ENCODE results near the gene SDC4.
A peak's percentile ranks its signal among the peaks of the same experiment; 100 is the strongest.

SDC4 gene, protein sequence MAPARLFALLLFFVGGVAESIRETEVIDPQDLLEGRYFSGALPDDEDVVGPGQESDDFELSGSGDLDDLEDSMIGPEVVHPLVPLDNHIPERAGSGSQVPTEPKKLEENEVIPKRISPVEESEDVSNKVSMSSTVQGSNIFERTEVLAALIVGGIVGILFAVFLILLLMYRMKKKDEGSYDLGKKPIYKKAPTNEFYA

DNA sequence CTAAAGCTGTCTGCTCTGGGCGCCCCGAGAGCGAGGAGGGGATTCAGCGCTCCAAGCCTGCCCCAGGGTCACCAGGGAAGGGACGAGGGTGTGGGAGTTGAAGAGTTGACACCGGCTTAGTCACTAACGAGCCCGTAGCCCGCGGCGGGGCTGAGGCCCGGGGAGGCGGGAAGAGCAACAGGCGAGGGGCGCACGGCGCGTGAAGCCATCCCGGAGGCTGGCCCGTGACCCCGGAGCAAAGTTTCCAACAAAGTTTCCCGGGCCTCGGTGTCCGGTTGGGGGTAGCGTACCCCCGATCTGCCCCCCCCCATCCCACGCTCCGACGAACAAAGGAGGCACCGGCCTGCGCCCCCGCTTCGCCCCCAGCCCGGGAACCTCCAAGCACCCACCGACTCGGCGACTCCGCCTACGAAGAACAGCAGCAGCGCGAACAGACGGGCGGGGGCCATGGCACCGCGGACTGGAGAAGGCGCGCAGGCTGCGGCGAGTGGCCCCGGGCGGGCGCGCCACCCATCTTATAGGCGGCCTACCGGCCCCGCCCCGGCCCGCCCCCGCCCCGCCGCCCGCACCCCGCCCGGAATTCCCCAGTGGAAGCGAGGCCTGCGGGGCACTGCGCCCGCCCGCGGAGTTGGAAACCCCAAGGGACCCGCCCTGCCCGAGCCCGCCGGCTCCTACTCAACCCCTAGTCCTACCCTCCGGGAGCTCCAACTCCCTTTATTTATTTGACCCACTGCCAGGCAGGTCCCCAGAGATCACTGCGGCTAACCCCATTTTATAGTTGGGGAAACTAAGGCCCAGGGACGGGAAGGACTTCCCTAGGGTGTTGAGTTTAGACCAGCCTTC is at the start of gene SDC4:
Gene SDC4 (minus strand): TSS at position 489 of the 843 bp plus-strand sequence. CDS start 40 bp downstream, at position 449.
- peak in 6 of 14 donors; percentile 14 to 64 (median 24) for DNase-seq

DNA sequence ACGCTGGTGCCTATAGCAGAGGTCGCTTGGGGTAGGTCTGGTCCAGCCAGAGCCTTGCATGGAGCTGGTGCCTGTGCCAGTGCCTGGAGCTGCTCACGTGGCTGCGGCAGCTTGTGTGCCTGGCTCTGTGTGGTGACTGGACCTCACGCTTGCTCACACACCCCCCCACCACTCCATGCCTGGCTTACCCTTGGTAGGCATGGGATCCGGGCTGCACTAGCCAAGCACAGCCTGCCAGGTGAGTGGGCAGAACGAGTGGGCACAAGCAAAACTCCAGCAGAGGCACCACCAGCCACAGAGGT is 46.8 kb upstream of the SDC4 start:
- no peak for DNase-seq

DNA sequence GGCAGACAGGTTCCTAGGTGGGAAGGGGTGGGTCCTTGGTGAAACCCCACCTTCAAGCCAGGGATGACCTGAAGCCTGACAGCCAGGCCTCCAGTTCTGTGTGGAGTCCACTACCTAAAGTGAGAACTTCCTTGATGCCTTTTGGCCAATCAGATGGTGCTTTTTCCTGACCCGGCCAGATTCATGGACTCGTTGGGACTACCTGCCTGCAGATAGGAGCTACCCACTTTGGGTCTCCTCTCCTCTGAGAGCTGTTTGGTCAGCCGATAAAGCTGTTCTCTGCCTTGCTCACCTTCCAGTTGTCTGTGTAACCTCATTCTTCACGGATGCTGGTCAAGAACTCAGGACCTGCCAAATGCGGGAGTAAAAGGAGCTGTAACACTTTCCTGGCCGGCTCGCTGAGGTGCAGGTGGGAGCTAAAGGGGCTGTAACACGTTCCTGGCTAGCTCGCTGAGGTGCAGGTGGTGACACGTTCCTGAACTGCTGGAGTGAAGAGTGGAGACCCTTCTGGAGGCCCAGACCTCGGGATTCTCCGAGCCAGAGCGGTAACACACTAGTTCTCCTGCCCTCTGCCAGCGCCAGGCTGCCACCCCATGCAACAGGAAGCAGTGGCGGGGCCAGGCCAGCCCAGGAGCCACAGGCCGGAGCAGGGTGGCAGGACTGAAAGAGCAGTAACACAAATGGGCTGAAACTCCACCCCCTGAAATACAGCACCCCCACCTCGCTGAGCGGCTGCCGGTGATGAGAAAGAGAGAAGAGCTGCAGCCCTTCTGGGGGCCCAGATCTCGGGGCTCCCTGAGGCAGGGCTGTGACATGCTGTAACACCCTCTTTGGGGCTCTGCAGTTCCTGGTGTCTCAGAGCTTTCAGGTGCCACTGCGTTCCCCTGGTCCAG is 46.2 kb upstream of the SDC4 start:
- DNase-seq = no peak

DNA sequence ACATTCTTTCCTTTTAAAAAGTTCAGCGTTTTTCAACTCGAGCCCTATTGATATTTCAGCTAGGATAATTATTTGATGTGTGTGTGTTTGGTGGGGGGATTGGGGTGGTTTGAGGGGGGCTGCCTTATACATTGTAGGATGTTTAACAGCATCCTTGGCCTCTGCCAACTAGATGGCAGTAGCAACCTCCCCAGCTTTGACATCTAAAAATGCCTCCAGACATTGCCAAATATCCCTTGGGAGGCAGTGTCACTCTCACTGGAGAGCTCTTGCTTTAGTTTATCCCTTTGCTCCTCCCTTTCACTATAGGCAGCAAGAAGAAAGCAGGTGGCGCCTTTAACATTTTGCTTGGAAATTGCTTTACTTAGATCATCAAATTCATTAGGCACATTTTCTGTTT is 44.5 kb upstream of the SDC4 start:
- DNase-seq = no peak

DNA sequence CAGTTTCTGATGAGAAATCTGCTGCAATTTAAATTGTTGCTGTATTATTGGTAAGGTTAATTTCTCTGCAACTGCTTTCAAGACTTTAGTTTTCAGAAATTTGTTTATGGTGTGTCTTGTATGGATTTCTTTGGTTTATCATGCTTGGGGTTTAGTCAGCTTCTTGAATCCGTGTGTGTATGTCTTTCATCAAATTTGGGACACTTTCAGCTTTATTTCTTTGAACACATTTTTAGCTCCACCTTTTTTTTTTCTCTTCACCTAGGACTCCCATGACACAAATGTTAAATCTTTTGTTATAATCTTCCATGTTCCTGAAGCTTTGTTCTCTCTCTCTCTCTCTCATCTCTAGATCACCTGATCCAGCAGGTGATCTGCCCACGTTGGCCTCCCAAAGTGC is 43.3 kb upstream of the SDC4 start:
- DNase-seq = no peak

DNA sequence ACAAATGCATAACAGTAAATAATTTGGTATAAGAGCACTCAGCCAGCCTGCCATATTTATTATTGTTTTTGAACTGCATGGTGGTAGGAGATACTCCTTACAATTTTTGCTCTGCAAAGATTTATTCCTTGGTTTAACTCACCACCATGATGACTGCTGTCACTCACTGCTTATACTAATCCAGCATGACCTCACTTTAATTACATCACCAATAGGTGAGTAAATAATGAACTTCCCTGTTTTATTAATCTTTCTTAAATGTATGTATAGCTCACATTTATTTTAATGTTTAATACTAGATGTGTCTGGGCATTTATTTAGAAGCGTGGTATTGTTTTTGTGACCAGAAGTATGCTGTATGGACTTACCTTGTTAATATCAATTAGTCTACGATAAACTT is 42.7 kb upstream of the SDC4 start:
- DNase-seq = no peak

DNA sequence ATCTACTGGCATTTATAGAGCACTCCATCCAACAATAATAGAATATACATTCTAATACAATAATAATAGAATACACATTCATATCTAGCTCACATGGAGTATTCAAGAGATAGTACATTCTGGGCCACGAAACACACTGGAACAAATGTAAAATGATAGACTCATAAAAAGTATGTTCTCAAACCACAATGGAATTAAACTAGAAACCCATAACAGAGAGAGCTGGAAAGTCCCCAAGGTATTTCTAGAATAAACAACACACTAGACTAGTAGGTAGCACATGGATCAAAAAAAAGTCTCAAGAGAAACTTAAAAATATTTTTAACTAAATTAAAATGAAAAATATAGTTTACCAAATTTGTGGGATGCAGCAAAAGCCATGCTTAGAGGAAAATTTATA is 39.0 kb upstream of the SDC4 start:
- no peak for DNase-seq

DNA sequence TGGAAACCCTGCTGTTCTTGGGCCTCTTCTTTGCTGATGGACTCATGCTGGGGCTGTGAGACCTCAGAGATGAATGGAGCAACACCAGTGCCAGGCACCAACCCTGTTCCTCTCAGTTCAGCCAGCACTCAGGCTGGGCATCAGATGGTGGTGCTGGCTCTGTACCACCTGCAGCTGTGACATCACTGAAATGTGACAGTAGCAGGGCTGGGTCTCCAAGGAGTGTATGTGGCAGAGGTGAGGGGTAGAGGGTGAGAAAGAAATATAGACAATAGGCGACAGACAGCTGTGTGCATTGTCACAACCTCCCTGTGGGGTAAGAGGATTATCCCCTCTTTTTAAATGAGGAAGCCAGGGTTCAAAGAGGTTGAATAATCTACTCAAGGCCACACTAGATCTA is 30.0 kb upstream of the SDC4 start, which contains the start of gene TP53TG5:
Gene TP53TG5 (minus strand): TSS at position 135 of the 400 bp plus-strand sequence. CDS start 89 bp downstream, at position 46.
- DNase-seq = peak in 10 of 14 donors; percentile 15 to 65 (median 41)

DNA sequence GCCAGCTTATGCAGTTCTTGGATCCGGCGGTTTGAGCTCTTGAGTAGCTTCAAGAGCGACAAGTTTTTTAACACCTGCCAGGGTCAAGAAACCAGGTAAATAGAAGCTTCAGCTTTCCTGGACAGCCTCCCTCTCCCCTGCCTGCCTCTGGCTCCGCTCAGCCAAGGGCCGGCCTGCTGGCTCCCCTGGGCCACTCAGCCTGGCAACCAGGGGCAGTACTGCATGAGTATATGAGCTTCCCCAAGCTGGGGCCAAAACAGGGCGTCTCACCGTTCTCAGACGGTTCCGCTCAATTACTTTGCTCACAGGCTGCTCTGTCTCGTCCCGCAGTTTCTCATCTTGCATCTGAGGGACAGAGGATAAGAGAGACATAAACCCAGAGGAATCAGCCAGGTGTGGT is 29.0 kb upstream of the SDC4 start:
- no peak for DNase-seq

DNA sequence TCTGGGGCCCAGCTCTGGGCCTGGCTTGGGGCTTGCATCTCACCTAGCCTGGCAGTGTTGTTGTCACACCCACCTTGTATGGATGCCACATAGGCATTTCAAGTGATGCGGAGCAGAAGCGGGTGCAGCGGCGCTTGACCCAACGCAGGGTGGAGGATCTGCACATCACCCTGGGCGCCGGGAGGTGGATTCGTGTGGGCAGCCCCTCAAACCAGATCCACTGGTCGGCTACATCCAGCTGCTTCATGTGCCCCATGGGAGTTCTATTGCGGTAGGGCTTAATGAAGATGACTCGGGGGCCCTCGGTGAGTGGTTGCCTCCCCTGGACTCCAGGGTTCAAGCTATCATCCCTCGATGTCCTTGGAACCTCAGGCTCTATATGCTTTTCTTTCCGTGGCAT is 26.7 kb upstream of the SDC4 start:
- no peak for DNase-seq

DNA sequence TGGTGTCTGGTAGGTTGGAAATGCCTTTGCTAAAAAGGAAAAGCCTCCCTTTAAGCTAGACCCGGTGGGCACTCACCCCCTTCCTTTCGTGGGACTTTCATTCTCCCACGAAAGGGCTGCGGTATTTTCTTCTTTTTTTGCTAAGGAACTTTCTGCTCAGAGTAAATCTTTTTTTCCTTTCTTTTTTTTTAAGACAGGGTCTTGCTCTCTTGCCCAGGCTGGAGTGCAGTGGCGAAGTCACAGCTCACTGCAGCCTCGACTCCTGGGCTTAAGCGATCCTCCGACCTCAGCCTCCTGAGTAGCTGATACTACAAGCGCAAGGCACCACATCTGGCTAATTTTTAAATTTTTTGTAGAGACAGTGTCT is 25.9 kb upstream of the SDC4 start:
- no peak for DNase-seq

DNA sequence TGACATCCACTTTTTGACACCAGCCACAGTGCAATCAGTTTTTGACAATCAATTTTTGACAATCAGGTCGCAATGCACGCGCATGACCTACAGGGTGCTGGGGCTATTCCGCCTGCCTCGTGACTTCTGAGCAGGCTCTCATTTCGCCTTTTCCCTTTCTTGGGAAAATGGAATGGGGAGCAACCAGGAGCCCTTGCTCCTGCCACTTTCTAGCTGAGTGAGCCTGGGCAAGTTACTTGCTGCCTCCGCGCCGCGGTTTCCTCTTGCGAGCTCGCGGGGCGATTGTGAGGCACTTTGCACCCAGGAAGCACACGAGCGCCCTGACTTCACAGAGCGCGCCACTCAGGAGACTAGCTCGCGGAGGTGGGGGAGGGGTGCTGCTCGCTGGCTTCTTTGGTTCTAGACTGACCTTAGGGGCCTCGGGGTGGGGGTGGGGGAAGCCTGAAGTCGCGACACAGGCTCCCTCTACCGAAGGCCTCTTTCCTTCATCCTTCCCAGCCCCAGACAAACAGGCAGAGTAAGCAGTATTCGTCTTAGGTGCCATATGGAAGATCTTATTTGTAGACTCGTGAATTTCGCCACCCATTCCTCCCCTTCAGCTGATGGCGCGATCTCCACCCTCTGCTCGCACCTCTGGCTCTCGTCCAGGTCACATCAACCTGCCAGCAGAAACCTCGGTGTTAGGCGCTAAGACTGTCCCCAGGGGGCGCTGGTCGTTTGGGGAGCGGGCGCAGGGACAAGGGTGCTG is 25.3 kb upstream of the SDC4 start:
- peak in 13 of 14 donors; percentile 43 to 92 (median 81) for DNase-seq

DNA sequence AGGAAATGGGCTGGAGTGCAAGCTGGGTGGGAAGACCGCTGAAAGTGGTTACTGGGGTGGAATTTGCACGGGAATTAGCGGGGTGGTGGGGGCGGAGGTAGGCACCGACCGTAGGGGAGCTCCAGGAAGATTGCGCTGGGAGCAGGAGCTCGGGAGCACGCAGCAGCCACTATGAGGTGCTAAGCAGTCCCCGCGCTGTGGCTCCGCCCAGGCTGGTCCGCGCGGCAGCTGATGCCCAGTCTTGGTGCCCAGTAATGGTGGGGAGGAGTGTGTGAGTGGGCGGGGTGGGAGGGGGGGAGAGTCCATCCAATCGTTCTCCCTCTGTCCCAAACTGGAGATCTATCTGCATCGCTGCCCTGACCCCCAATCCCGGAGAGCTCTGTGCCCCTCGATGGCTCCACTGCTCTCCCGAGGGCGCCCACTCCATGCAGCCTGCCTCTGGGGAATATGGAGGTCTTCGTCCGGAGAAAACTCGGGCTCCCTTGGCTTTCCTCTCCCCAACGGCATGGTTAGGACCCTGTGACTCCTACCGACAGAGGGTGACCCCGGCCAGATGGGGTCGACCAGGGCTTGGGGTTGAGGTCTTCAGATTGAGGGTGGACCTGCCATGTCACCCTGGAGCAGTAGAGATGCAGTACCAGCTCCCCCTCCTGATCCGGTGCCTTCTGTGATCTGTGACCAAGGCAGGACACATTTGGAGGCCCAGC is 24.6 kb upstream of the SDC4 start:
- peak in 12 of 14 donors; percentile 15 to 77 (median 61) for DNase-seq

DNA sequence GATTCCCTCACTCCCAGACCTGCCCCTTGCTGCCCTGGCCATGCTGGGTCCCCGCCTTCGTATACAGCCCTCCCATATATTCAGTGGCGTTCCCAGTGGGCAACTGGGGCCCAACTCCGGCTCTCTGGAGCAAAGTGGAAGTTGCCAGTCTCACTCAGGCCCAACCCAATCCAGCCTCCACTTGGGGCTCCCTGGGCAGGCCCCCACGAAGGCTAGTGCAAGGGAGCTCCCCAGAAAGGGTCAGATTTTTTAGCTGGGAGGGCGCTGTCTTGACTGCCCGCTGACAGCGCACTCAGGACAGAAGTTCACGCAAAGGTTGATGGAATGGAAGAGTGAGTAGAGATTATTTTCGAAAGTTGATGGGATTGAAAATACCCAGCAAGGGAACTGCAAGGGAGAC is 24.0 kb upstream of the SDC4 start:
- no peak for DNase-seq

DNA sequence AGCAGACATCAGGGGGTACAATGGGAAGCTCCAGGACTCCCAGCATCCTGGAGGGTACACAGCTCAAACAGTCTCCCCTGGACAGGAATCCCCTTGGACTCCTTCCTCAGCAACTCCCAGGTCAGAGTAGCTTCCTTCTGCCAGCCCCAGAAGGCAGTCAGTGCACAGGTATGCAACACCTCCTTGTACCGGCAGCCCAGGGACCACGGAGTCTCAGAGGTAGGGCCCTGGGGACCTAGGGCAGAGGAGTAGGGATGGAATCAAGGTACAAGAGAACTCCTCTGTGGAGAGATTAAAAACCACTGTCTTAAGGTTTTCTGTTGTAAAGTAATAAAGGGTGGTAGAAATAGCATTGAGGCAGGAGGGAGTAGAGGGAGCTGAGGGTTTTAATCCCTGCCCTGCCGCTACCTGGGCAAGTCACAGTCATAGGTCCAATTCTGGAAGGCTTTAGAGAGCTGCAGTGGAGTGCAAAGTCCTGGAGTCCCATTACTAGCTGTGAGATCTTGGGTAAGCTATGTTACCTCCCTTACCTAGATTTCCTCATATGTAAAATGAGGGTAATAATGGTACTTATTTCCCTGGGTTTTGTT is 22.4 kb upstream of the SDC4 start:
- DNase-seq = no peak

DNA sequence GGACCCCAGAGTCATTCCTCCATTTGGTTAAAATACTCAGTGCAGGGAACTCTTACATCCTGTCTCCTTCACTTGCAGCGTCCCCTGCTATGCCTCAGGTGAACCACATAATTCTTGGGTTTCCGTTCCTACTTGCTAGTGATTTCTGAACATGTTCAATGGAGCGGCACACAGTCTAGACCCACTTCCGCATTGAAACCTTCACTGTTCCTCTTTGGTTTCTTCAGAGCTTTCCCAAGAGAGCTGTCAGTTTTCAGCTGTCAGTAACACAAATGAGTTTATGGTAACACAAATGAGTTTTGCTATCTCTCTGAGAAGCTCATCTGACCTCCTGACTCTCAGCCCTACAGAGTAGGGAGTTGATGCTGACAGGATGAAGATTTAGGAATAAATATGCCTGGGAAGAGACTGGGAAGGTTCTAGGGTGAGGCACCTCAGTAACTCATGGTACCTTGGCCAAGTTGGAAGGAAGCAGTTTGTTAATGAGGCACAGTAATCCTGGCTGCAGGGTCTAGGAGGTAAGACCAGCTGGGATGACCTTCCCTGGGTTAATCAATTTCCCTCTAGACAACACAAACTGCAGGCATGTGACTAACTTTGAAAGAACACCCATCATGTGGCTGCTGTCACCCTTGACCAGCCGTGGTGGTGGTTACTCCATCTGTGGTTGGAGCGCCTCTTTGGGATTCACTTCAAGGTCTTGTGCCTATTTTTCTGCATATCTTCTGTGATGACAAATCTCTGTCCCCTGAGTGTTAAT is 20.2 kb upstream of the SDC4 start:
- peak in 1 of 14 donors; percentile 19 for DNase-seq

DNA sequence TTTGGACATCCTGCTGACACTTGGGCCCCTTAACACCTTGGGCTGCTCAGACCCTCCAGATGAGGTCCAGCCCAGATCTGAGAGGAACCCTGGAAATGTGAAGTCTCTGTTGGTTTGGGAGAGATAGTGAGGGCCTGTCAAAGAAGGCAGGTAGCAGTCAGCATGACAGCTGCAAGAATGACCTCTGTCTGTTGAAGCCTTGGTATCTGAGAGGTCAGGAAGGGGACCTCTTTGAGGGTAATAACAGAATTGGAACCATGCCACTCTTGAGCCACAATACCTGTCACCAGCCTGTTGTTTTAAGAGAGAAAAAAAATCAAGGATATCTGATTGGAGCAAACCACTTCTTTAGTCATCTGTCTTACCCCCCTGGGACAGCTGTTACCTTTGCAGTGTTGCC is 18.9 kb upstream of the SDC4 start:
- DNase-seq = no peak

DNA sequence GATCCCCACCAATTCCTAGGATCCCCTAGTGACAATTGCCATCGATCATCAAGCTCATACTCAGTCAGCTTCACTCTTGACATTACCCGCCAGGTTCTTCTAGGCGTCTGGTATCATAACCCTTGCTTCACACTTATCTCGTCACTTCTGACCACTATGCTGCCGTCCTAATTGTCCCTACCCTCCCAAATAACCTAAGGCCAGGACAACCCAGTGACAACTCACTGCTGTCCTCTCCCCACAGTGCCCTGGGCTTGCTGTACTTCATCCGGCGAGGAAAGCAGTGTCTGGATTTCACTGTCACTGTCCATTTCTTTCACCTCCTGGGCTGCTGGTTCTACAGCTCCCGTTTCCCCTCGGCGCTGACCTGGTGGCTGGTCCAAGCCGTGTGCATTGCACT is 18.4 kb upstream of the SDC4 start:
- DNase-seq = no peak

DNA sequence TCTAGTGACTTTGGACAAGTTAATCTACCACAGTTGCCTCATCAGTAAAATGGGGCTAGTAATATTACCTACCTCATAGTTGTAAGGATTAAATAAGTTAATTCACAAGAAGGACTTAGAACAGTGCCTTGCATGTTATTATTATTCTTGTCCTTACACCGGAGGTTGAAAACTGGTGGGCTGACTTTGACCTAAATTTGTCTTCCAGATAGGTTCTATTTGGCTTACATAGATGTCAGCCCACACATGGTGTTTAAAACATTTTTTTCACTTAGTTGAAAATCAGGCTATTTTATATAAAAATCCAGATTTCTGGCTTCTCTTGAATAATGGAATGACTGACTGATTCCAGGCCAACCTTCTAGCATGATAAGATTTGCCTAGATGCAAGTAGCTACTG is 18.0 kb upstream of the SDC4 start:
- DNase-seq = no peak

DNA sequence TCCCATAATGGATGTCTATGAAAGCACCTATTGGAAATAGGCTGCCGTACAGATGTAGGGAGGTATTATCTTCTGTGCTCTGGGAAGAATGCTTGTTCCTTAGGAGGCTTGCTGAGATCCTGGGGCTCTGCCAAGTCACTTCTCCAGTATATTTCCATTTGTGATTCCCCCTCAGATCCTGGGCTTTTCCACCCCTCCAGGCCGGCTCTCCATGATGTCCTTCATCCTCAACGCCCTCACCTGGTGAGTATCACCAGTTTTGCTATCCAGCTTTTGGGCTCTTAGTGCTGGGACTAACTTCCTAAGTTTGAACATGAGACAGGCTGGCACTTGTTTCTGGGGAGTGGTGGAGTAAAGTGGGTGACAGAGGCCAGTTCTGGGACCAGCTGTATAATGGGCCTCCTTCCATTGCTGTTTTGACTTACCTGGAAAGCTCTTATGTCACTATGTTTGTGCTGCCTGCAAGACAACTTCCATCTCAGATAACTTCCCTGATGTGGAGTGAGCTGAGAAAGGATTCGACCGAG is 17.3 kb upstream of the SDC4 start:
- no peak for DNase-seq

Data from C1 segment of cervical spinal cord (tissue), 14 donors.